HG03095 (cell line): ENCODE measurements around the gene ZNF282.

Experiments
- ATAC-seq: cut with Tn5 transposase; IDR thresholded peaks from one replicate; pipeline ENCODE4 v1.9.1; 2021; ENCODE audit warnings: moderate library complexity; ENCODE audit not compliant: unreplicated experiment

Gene ZNF282

GRCh38 chr7:149195180-149196150 lies at the start of gene ZNF282:
TSS of gene ZNF282 (plus strand) at chr7:149195546. CDS start at chr7:149195590, 44 bp downstream.
- peak; percentile 91 for ATAC-seq

- peak; percentile 61 for ATAC-seq
Observed at GRCh38 chr7:149147072-149147751, 48.1 kb upstream of the ZNF282 start, which contains the start of gene ZNF398. TSS of gene ZNF398 (plus strand) at chr7:149147453. CDS start at chr7:149147743, 290 bp downstream.

GRCh38 chr7:149147752-149148653 lies 47.3 kb upstream of the ZNF282 start:
- peak; percentile 25 for ATAC-seq

GRCh38 chr7:149150981-149151380 lies 44.4 kb upstream of the ZNF282 start:
- no peak for ATAC-seq

- no peak for ATAC-seq
Observed at GRCh38 chr7:149153346-149153745, 42.0 kb upstream of the ZNF282 start.

GRCh38 chr7:149154056-149154455 lies 41.3 kb upstream of the ZNF282 start:
- no peak for ATAC-seq

- no peak for ATAC-seq
Observed at GRCh38 chr7:149156898-149157297, 38.4 kb upstream of the ZNF282 start.

GRCh38 chr7:149161241-149161848 lies 34.0 kb upstream of the ZNF282 start:
- ATAC-seq = no peak

- no peak for ATAC-seq
Observed at GRCh38 chr7:149166142-149166541, 29.2 kb upstream of the ZNF282 start.

GRCh38 chr7:149166630-149167352 lies 28.6 kb upstream of the ZNF282 start:
- no peak for ATAC-seq

- no peak for ATAC-seq
Observed at GRCh38 chr7:149171892-149172533, 23.3 kb upstream of the ZNF282 start.

GRCh38 chr7:149172534-149172920 lies 22.8 kb upstream of the ZNF282 start:
- no peak for ATAC-seq

- ATAC-seq = no peak
Observed at GRCh38 chr7:149175150-149175549, 20.2 kb upstream of the ZNF282 start.

- ATAC-seq = no peak
Observed at GRCh38 chr7:149179241-149179640, 16.1 kb upstream of the ZNF282 start.

GRCh38 chr7:149180722-149181449 lies 14.5 kb upstream of the ZNF282 start:
- ATAC-seq = no peak

- no peak for ATAC-seq
Observed at GRCh38 chr7:149181450-149181790, 13.9 kb upstream of the ZNF282 start.

GRCh38 chr7:149184274-149184673 lies 11.1 kb upstream of the ZNF282 start:
- no peak for ATAC-seq

- no peak for ATAC-seq
Observed at GRCh38 chr7:149188213-149188612, 7.1 kb upstream of the ZNF282 start.
